ENCODE results near the gene PEAR1.
A peak's percentile ranks its signal among the peaks of the same experiment; 100 is the strongest.

PEAR1 gene

GRCh38 chr1:156895927-156896326, 2.4 kb downstream of the PEAR1 start:
- no peak overlapping the region for H3K9ac ChIP-seq

GRCh38 chr1:156896490-156897033, 3.0 kb downstream of the PEAR1 start:
- Histone ChIP-seq H3K79me2 (no peaks in the 10 kb centered on the region), H3K4me1 (peaks cover 2% of the 10 kb centered on the region), H3K9me3 (ENCODE audit: control insufficient read depth, low read length) (no peaks in the 10 kb centered on the region), H3K27ac (no peak overlapping the region), H3K36me3 (ENCODE audit: control insufficient read depth, insufficient read depth, low read length) (no peaks in the 10 kb centered on the region), H3K9ac (no peak overlapping the region), H3K4me3 (ENCODE audit: low read depth, low read length) (no peak overlapping the region), H2AFZ (no peak overlapping the region), H3K27me3 (ENCODE audit: control insufficient read depth, insufficient read depth, low read length) (no peaks in the 10 kb centered on the region), H3K4me2 (ENCODE audit: low read length) (no peak overlapping the region)
- TF ChIP-seq CTCF (IDR thresholded peaks at IDR 0.05) = no peak

More at GRCh38 chr1:156895927-156896326, 2.4 kb downstream of the PEAR1 start:
- Histone ChIP-seq H3K9me3 (ENCODE audit: control insufficient read depth, low read length) (no peaks in the 10 kb centered on the region), H3K27ac (no peak overlapping the region), H3K4me3 (ENCODE audit: low read depth, low read length) (no peak overlapping the region), H3K79me2 (no peaks in the 10 kb centered on the region), H3K36me3 (ENCODE audit: control insufficient read depth, insufficient read depth, low read length) (no peaks in the 10 kb centered on the region), H3K4me1 (peaks cover 2% of the 10 kb centered on the region), H2AFZ (no peak overlapping the region), H3K4me2 (ENCODE audit: low read length) (no peak overlapping the region), H3K27me3 (ENCODE audit: control insufficient read depth, insufficient read depth, low read length) (no peaks in the 10 kb centered on the region)
- TF ChIP-seq CTCF (IDR thresholded peaks at IDR 0.05) = no peak

GRCh38 chr1:156897078-156897825, 3.7 kb downstream of the PEAR1 start:
- Histone ChIP-seq H3K36me3 (ENCODE audit: control insufficient read depth, insufficient read depth, low read length) (no peaks in the 10 kb centered on the region), H3K4me3 (ENCODE audit: low read depth, low read length) (no peak overlapping the region), H3K9me3 (ENCODE audit: control insufficient read depth, low read length) (no peaks in the 10 kb centered on the region), H3K4me1 (peaks cover 2% of the 10 kb centered on the region), H3K27ac (no peak overlapping the region), H3K9ac (no peak overlapping the region), H2AFZ (no peak overlapping the region), H3K4me2 (ENCODE audit: low read length) (no peak overlapping the region), H3K79me2 (no peaks in the 10 kb centered on the region), H3K27me3 (ENCODE audit: control insufficient read depth, insufficient read depth, low read length) (no peaks in the 10 kb centered on the region)
- TF ChIP-seq CTCF (IDR thresholded peaks at IDR 0.05) = no peak

GRCh38 chr1:156898161-156898566, 4.6 kb downstream of the PEAR1 start:
- no peaks in the 10 kb centered on the region for H3K9me3 ChIP-seq (ENCODE audit: control insufficient read depth, low read length)
- H3K4me2 ChIP-seq (ENCODE audit: low read length) = peak overlapping the region; percentile 28
- H3K79me2 ChIP-seq = no peaks in the 10 kb centered on the region
- peaks cover 2% of the 10 kb centered on the region for H3K4me1 ChIP-seq
- H3K9ac ChIP-seq = no peak overlapping the region
- H3K4me3 ChIP-seq (ENCODE audit: low read depth, low read length) = no peak overlapping the region
- no peak overlapping the region for H3K27ac ChIP-seq
- H3K27me3 ChIP-seq (ENCODE audit: control insufficient read depth, insufficient read depth, low read length) = no peaks in the 10 kb centered on the region
- H2AFZ ChIP-seq = no peak overlapping the region
- no peaks in the 10 kb centered on the region for H3K36me3 ChIP-seq (ENCODE audit: control insufficient read depth, insufficient read depth, low read length)
- no peak for TF ChIP-seq CTCF (IDR thresholded peaks at IDR 0.05)

Data from parathyroid adenoma (tissue), 2 donors.